ENCODE data around the gene PSMB11.

GRCh38 chr14:23068789-23069412 lies 26.9 kb downstream of the PSMB11 start:
- TF ChIP-seq POLR2AphosphoS5 (IDR thresholded peaks at IDR 0.05; ENCODE audit: low read depth, low read length), result no peak
- TF ChIP-seq TAF1 (IDR thresholded peaks at IDR 0.05; ENCODE audit: borderline replicate concordance, insufficient read depth, low read length), result no peak
- no peak for TF ChIP-seq REST (IDR thresholded peaks at IDR 0.05; ENCODE audit: insufficient read depth in 1 of 2, low read depth in 2 of 2, low read length in 2 of 2)
- no peak for TF ChIP-seq SIN3A (IDR thresholded peaks at IDR 0.05; ENCODE audit: borderline replicate concordance, insufficient read depth, low read length)
